H1 (cell line): ENCODE measurements around the gene TMEM41A. TPM values are rescaled to one million over a fixed set of nuclear protein-coding genes. Genes with fewer than 3 reads are reported as not detected.

Experiments
- CTCF ChIA-PET: fragments of 300-600 bp; sonication (Branson Sonifier 250); formaldehyde crosslinking; loops from one replicate; lab custom pipeline; 2021; ENCODE audit not compliant: partially characterized antibody; lab: Charles Lee
- POLR2A ChIA-PET: fragments of 300-600 bp; sonication (Branson Sonifier 250); formaldehyde crosslinking; loops from one replicate; lab custom pipeline; 2021; ENCODE audit warnings: inconsistent platforms; ENCODE audit not compliant: partially characterized antibody; lab: Charles Lee
- DNase-seq, 2 experiments: peaks; one replicate each; pipeline versions ENCODE4 v3.0.0 to v3.0.0-alpha.2; 2010 to 2022; ENCODE audit warnings: low spot score in 2 of 2, low read depth in 1 of 2, mixed read lengths in 1 of 2
- FAIRE-seq: peaks from 2 replicates; lab custom pipeline; 2011; peaks lifted over from hg19 to GRCh38; lab: Jason Lieb, UNC
- H2AFZ ChIP-seq: 2 replicates; pipeline ENCODE4 v1.8.1; 2012; ENCODE audit warnings: low read length, inconsistent platforms
- H2AK5ac ChIP-seq: 2 replicates; pipeline ENCODE4 v1.6.1; 2013; ENCODE audit warnings: low read depth, low read length
- H2BK120ac ChIP-seq: replicated peaks from 2 replicates; pipeline ENCODE3; 2013; ENCODE audit warnings: low read depth, low read length, inconsistent platforms
- H2BK12ac ChIP-seq: 2 replicates; pipeline ENCODE4 v1.6.1; 2013; ENCODE audit warnings: low read depth, low read length
- H2BK15ac ChIP-seq: 2 replicates; pipeline ENCODE4 v1.6.1; 2013; ENCODE audit warnings: low read length
- H2BK20ac ChIP-seq: 2 replicates; pipeline ENCODE4 v1.6.1; 2013; ENCODE audit warnings: low read length
- H2BK5ac ChIP-seq: 2 replicates; pipeline ENCODE4 v1.6.1; 2013; ENCODE audit warnings: low read depth, low read length
- H3K14ac ChIP-seq: 2 replicates; pipeline ENCODE4 v1.6.1; 2013; ENCODE audit warnings: inconsistent platforms; ENCODE audit not compliant: insufficient read length
- H3K18ac ChIP-seq: 2 replicates; pipeline ENCODE4 v1.6.1; 2013; ENCODE audit warnings: low read length; ENCODE audit errors: extremely low read depth
- H3K23ac ChIP-seq: 2 replicates; pipeline ENCODE4 v1.6.1; 2013; ENCODE audit warnings: inconsistent platforms; ENCODE audit not compliant: insufficient read length
- H3K23me2 ChIP-seq: 2 replicates; pipeline ENCODE4 v1.6.1; 2013; ENCODE audit warnings: low read depth, low read length
- H3K27ac ChIP-seq: 2 replicates; pipeline ENCODE4 v1.6.1; 2011; ENCODE audit warnings: low read depth, low read length, inconsistent platforms
- H3K27me3 ChIP-seq, 4 experiments: replicated peaks in 1 of 4; 1 replicate in 1 of 4; 2 replicates in 3 of 4; pipeline versions ENCODE4 v1.6.1 to v1.8.1; 2011 to 2013; ENCODE audit warnings: low read length in 3 of 4, mild to moderate bottlenecking in 3 of 4, inconsistent platforms in 2 of 4, mixed read lengths in 2 of 4, moderate library complexity in 1 of 4; ENCODE audit not compliant: control insufficient read depth in 3 of 4, insufficient read depth in 3 of 4; ENCODE audit errors: extremely low read depth in 1 of 4
- H3K36me3 ChIP-seq, 4 experiments: 2 replicates each; pipeline versions ENCODE4 v1.6.1 to v1.8.1; 2011 to 2013; ENCODE audit warnings: mild to moderate bottlenecking in 4 of 4, low read length in 3 of 4, moderate library complexity in 2 of 4, control low read depth in 1 of 4, inconsistent platforms in 1 of 4; ENCODE audit not compliant: insufficient read depth in 4 of 4, control insufficient read depth in 2 of 4
- H3K4ac ChIP-seq: replicated peaks from 2 replicates; pipeline ENCODE3; 2013; ENCODE audit warnings: low read length, low read depth, mixed read lengths, inconsistent platforms; ENCODE audit not compliant: insufficient read length
- H3K4me1 ChIP-seq, 4 experiments: replicated peaks in 1 of 4; 1 replicate in 1 of 4; 2 replicates in 3 of 4; pipeline versions ENCODE4 v1.6.1 to v1.8.1; 2011 to 2013; ENCODE audit warnings: low read length in 3 of 4, inconsistent platforms in 2 of 4, mixed read lengths in 1 of 4; ENCODE audit not compliant: insufficient read depth in 4 of 4, control insufficient read depth in 3 of 4
- H3K4me2 ChIP-seq, 2 experiments: 2 replicates each; pipeline versions ENCODE4 v1.6.1 to v1.8.1; 2011 to 2013; ENCODE audit warnings: low read depth in 2 of 2, low read length in 2 of 2, control low read depth in 1 of 2, inconsistent platforms in 1 of 2, mild to moderate bottlenecking in 1 of 2; ENCODE audit not compliant: insufficient read depth in 1 of 2
- H3K4me3 ChIP-seq, 4 experiments: fragments of 200-600, 300-600 bp in 1 of 4; sonication (generic), shearing (Covaris generic), sonication (Bioruptor Twin) in 1 of 4; 2 replicates each; pipeline versions ENCODE4 v1.5.1 to v1.8.1; 2011 to 2016; ENCODE audit warnings: low read length in 4 of 4, low read depth in 3 of 4, control low read depth in 2 of 4, inconsistent platforms in 2 of 4, mild to moderate bottlenecking in 2 of 4, mixed read lengths in 1 of 4, moderate library complexity in 1 of 4; ENCODE audit not compliant: insufficient read depth in 2 of 4; ENCODE audit errors: extremely low read depth in 1 of 4
- H3K56ac ChIP-seq: replicated peaks from 2 replicates; pipeline ENCODE3; 2013; ENCODE audit warnings: low read depth, mild to moderate bottlenecking, mixed read lengths, low read length, inconsistent platforms; ENCODE audit not compliant: insufficient read length
- H3K79me1 ChIP-seq: 2 replicates; pipeline ENCODE4 v1.6.1; 2013; ENCODE audit warnings: low read depth, low read length, control low read depth
- H3K79me2 ChIP-seq, 2 experiments: 2 replicates each; pipeline versions ENCODE4 v1.6.1 to v1.8.1; 2012 to 2013; ENCODE audit warnings: low read length in 2 of 2, mild to moderate bottlenecking in 2 of 2, inconsistent platforms in 1 of 2; ENCODE audit not compliant: insufficient read depth in 2 of 2, control insufficient read depth in 1 of 2
- H3K9ac ChIP-seq, 4 experiments: replicated peaks in 1 of 4; 1 replicate in 1 of 4; 2 replicates in 3 of 4; pipeline versions ENCODE4 v1.6.1 to v1.8.1; 2011 to 2013; ENCODE audit warnings: low read depth in 3 of 4, low read length in 3 of 4, control low read depth in 2 of 4, mild to moderate bottlenecking in 2 of 4, moderate library complexity in 2 of 4, inconsistent platforms in 1 of 4; ENCODE audit errors: extremely low read depth in 1 of 4
- H3K9me3 ChIP-seq, 2 experiments: 2 replicates each; pipeline versions ENCODE4 v1.6.1 to v1.8.1; 2012 to 2013; ENCODE audit warnings: mild to moderate bottlenecking in 2 of 2, moderate library complexity in 2 of 2, control low read depth in 1 of 2, inconsistent platforms in 1 of 2, low read depth in 1 of 2, low read length in 1 of 2, mixed read lengths in 1 of 2; ENCODE audit not compliant: insufficient read depth in 2 of 2
- H4K20me1 ChIP-seq, 2 experiments: replicated peaks in 1 of 2; 2 replicates each; pipeline versions ENCODE3 to v1.8.1; 2011 to 2013; ENCODE audit warnings: inconsistent platforms in 2 of 2, low read length in 2 of 2, mild to moderate bottlenecking in 1 of 2; ENCODE audit not compliant: insufficient read depth in 2 of 2, control insufficient read depth in 1 of 2
- H4K5ac ChIP-seq: 2 replicates; pipeline ENCODE4 v1.6.1; 2013; ENCODE audit warnings: low read length, low read depth, mixed read lengths, inconsistent platforms; ENCODE audit not compliant: insufficient read length
- H4K8ac ChIP-seq: 2 replicates; pipeline ENCODE4 v1.8.0; 2013; ENCODE audit warnings: mild to moderate bottlenecking, moderate library complexity, low read length, inconsistent platforms; ENCODE audit not compliant: insufficient read depth; ENCODE audit errors: extremely low read depth
- H4K91ac ChIP-seq: replicated peaks from 2 replicates; pipeline ENCODE3; 2013; ENCODE audit warnings: low read length, mixed read lengths, inconsistent platforms; ENCODE audit not compliant: insufficient read length
- BCL11A ChIP-seq, 2 experiments: IDR thresholded peaks; one replicate each; pipeline ENCODE4 v1.6.1; 2011; ENCODE audit warnings: low read depth in 2 of 2, low read length in 2 of 2, mild to moderate bottlenecking in 2 of 2
- BRCA1 ChIP-seq: IDR thresholded peaks from 2 replicates; pipeline ENCODE4 v1.6.1; 2012; ENCODE audit warnings: low read depth, low read length, improper control_type of control experiment
- CBX5 ChIP-seq: fragments of 300-800, 300-1000 bp; sonication (generic); IDR thresholded peaks from 2 replicates; pipeline ENCODE4 v1.7.1; 2016; ENCODE audit warnings: antibody characterized with exemption, low read length, low read depth
- GABPA ChIP-seq: IDR thresholded peaks from 2 replicates; pipeline ENCODE4 v1.6.1; 2011; ENCODE audit warnings: mild to moderate bottlenecking, low read length, moderate library complexity, borderline replicate concordance; ENCODE audit not compliant: insufficient read depth
- MAFK ChIP-seq: IDR thresholded peaks from 2 replicates; pipeline ENCODE4 v1.6.1; 2012; ENCODE audit warnings: low read depth, mild to moderate bottlenecking, improper control_type of control experiment, low read length
- POLR2A ChIP-seq, 2 experiments: IDR thresholded peaks; 1 replicate in 1 of 2; 2 replicates in 1 of 2; pipeline ENCODE4 v1.6.1; 2011; ENCODE audit warnings: low read depth in 2 of 2, low read length in 2 of 2, mild to moderate bottlenecking in 2 of 2; ENCODE audit errors: control extremely low read depth in 1 of 2
- POU5F1 ChIP-seq: IDR thresholded peaks from 2 replicates; pipeline ENCODE4 v1.6.1; 2011; ENCODE audit warnings: low read depth, mild to moderate bottlenecking, low read length, moderate library complexity
- RNF2 ChIP-seq: fragments of 200-900, 300-1000 bp; sonication (generic); IDR thresholded peaks from 2 replicates; pipeline ENCODE4 v1.7.1; 2016; ENCODE audit warnings: borderline replicate concordance, low read depth, mild to moderate bottlenecking, antibody characterized with exemption, low read length; ENCODE audit not compliant: poor library complexity, severe bottlenecking; ENCODE audit errors: missing control alignments
- SP4 ChIP-seq: IDR thresholded peaks from 2 replicates; pipeline ENCODE4 v1.6.1; 2012; ENCODE audit warnings: low read length, inconsistent platforms
- WGBS, 2 experiments: shearing (Covaris generic) in 1 of 2; methylation state at CpG; one replicate each; pipeline versions ENCODE4 v1.1.6 to v1.1.7; 2013 to 2015; ENCODE audit warnings: low lambda C conversion rate in 2 of 2, mixed read lengths in 2 of 2, inconsistent platforms in 1 of 2, low coverage in 1 of 2, missing lambda C conversion rate in 1 of 2; ENCODE audit not compliant: insufficient replicate concordance in 2 of 2, insufficient coverage in 1 of 2, insufficient read length in 1 of 2; ENCODE audit errors: extremely low coverage in 1 of 2, missing lambda C conversion rate in 1 of 2; 5-methylcytosine and 5-hydroxymethylcytosine counted together
- polyA plus RNA-seq, 7 experiments: library from polyadenylated mRNA; depleted of rRNA in 3 of 7; stranded (reverse) in 5 of 7; unstranded in 2 of 7; fragments of >200 nt in 5 of 7; fragments of 200-250 nt in 2 of 7; gene quantifications; 1 replicate in 5 of 7; 2 replicates in 1 of 7; 4 replicates in 1 of 7; pipeline versions ENCODE4 v1.2.1 to v1.2.3, GENCODE V29; 2011 to 2013; ENCODE audit warnings: missing spikeins in 2 of 7, mixed read lengths in 2 of 7
- total RNA-seq: library from RNA; stranded (reverse); fragmentation: NEBNext Ultra II Directional; extraction: Animal tissue kit (Norgen Biotek cat#: 25700); gene quantifications from 2 replicates; pipeline ENCODE4 v1.2.1, GENCODE V29; 2021
- TF ChIP-seq, protein P1 (sequence below): IDR thresholded peaks from 2 replicates; pipeline ENCODE4 v1.6.1; 2012; ENCODE audit warnings: low read length, inconsistent platforms

The TMEM41A gene
- total and polyA plus RNA-seq, 2 of the 8 experiments (the other 6 are each of a cell fraction or from before 2014, with no cell fraction given): 14.1 to 17.5 TPM

DNA sequence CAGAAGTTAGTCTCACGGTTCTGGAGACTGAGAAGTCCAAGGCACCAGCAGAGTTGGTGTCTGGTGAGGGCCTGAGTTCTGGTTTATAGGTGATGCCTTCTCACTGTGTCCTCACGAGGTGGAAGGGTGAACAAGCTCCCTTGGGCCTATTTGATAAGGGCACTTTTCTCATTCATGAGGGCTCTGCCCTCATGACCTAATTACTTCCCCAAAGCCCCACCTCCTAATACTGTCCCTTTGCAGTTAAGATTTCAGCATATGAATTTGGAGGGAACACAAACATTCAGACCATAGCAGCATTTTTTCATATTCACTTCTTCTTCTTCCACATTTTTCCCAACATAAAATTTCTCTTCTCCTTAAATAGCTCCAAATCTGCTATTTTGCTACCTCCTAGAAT is 41.5 kb downstream of the TMEM41A start:
- Histone ChIP-seq H4K5ac (no peak overlapping the region), H2AK5ac (no peak overlapping the region), H4K20me1 (no peaks in the 10 kb centered on the region), H2BK15ac (no peak overlapping the region), H2BK5ac (no peak overlapping the region), H4K91ac (no peak overlapping the region), H2BK120ac (no peak overlapping the region), H3K27me3 (no peaks in the 10 kb centered on the region), H3K4ac (no peak overlapping the region), H3K4me3 (no peak overlapping the region), H3K79me1 (no peaks in the 10 kb centered on the region), H3K9ac (no peak overlapping the region), H3K9me3 (no peaks in the 10 kb centered on the region), H3K18ac (no peak overlapping the region), H3K14ac (no peak overlapping the region), H2BK20ac (no peak overlapping the region), H2BK12ac (no peak overlapping the region), H3K79me2 (no peaks in the 10 kb centered on the region), H4K8ac (no peak overlapping the region), H3K36me3 (no peaks in the 10 kb centered on the region), H2AFZ (no peak overlapping the region), H3K4me1 (no peaks in the 10 kb centered on the region), H3K56ac (no peak overlapping the region), H3K23ac (no peak overlapping the region), H3K4me2 (no peak overlapping the region), H3K27ac (no peak overlapping the region), H3K23me2 (no peaks in the 10 kb centered on the region)
- ChIA-PET CTCF (interaction anchor here (0.7 to 1.5 kb wide), 4 partner anchors 17 to 52 kb away, joined by 3 read pairs; partner anchors contain the start of gene TMEM41A), POLR2A (no interaction called here)
- FAIRE-seq (no peak), DNase-seq (no peak)
- TF ChIP-seq SP4 (no peak), RNF2 (no peak), MAFK (no peak), GABPA (no peak), BRCA1 (no peak), POLR2A (IDR thresholded peaks at IDR 0.05; ENCODE audit: control extremely low read depth in 1 of 2, low read depth in 2 of 2, low read length in 2 of 2) (no peak), BCL11A (IDR thresholded peaks at IDR 0.05; ENCODE audit: low read depth in 2 of 2, low read length in 2 of 2) (no peak), POU5F1 (no peak), CBX5 (no peak)
- TF ChIP-seq, protein P1, sequence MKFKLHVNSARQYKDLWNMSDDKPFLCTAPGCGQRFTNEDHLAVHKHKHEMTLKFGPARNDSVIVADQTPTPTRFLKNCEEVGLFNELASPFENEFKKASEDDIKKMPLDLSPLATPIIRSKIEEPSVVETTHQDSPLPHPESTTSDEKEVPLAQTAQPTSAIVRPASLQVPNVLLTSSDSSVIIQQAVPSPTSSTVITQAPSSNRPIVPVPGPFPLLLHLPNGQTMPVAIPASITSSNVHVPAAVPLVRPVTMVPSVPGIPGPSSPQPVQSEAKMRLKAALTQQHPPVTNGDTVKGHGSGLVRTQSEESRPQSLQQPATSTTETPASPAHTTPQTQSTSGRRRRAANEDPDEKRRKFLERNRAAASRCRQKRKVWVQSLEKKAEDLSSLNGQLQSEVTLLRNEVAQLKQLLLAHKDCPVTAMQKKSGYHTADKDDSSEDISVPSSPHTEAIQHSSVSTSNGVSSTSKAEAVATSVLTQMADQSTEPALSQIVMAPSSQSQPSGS: no peak
- 94% methylated on average over 2 of the region's 2 CpGs; no CpG with 5 or more reads in 1 of the 2 experiments for WGBS, 2 experiments
